Hematopoietic multipotent progenitor cell treated with erythropoietin and hydrocortisone succinate and interleukin-3 and kit ligand, for 15 days (in vitro differentiated cells): ENCODE measurements around the gene SP8.
A peak's percentile ranks its signal among the peaks of the same experiment; 100 is the strongest.
"Not testable (repeated sequence)": the region's sequence is repeated elsewhere in the genome, so short reads cannot be mapped to it uniquely, and the experiment has no call there.

ENCODE experiments used
- DNase-seq: peaks from one replicate; pipeline ENCODE4 v3.0.0-alpha.2; 2015; ENCODE audit warnings: low spot score

SP8 gene

DNA sequence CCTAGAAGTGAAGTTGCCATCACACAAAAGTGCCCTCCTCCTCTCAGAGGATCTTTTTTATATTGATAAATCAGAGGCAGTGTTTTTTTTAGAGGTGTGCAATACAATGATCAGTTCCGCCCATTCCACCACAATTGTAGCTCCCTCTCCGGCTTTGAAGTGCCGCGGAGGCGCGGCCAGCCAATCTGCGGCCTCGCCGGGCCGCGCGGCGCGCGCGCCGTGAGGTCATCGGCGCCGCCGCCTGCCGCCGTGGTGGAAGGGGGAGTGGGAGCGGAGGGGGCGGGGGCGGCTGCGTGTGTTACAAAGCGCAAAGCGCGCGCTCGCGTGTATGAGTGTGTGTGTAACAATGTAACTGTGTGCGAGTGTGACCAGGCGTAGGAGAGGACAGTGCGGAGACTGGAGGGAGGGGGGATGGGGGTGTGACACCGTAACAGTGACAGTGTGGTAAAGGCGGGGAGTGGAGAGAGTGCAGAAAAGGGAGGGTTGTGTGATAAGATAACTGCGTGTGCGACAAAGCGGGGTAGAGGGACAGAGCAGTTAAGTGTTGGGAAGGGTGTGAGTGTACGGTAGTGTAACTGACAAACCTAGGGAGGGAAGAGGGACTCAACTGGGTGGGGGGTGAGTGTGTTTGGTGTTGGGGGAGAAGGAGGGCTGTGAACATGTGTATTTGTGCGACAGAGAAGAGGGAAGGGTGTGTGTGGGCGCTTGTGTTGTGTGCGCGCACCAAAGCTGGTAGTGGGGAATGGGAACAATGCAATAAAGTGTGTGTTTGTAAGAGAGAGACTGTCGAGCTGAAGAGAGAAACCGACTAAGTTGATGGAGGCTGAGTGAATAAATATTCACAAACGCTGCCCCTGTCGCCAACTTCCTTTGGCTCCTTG is at the start of gene SP8:
Gene SP8 (minus strand): TSS at position 108 of the 881 bp plus-strand sequence. CDS start 88 bp downstream, at position 20.
- peak; percentile 28 for DNase-seq

GRCh38 chr7:20836424-20836823 is 49.7 kb upstream of the SP8 start:
- DNase-seq: not testable (repeated sequence)

- DNase-seq: no peak
These were observed 48.5 kb upstream of the SP8 start for GRCh38 chr7:20835111-20835750.

- peak; percentile 7 for DNase-seq
These were observed 48.0 kb upstream of the SP8 start for GRCh38 chr7:20834656-20835055.

DNA sequence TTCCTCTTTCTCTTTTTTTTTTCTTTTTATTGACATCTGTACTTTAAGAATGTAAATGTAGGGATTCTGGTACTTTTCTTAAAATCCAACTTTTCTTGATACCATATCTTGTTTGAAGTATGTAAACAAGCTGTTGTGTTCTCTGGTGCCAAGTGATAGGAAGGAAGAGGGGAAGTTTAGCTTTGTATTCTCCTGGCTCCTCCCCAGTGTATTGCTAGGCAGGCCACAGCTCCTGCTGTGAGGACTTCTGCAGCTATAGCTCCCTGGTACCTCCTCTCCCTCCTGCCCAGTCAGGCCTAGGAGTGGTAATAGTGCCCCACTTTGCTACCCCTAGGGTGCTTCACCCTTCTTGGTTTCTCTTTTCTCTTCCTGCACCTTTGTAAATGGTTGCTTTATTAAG is 45.3 kb upstream of the SP8 start:
- no peak for DNase-seq

- no peak for DNase-seq
These were observed 44.8 kb upstream of the SP8 start for GRCh38 chr7:20831451-20831850.

- DNase-seq: no peak
These were observed 42.3 kb upstream of the SP8 start for GRCh38 chr7:20828947-20829346.

DNA sequence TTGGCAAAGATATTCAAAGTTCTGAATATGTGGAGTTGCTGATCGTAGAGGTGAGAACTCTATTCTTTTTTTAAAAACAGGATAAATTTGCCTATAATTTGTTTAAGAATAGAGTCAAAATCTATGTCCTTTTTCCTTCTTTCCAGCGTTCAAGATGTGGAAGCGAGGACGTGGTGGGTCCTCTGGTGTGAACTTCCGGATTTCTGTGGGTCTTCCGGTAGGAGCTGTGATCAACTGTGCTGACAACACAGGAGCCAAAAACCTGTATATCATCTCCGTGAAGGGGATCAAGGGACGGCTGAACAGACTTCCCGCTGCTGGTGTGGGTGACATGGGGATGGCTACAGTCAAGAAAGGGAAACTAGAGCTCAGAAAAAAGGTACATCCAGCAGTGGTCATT is 40.5 kb upstream of the SP8 start:
- DNase-seq: no peak

DNA sequence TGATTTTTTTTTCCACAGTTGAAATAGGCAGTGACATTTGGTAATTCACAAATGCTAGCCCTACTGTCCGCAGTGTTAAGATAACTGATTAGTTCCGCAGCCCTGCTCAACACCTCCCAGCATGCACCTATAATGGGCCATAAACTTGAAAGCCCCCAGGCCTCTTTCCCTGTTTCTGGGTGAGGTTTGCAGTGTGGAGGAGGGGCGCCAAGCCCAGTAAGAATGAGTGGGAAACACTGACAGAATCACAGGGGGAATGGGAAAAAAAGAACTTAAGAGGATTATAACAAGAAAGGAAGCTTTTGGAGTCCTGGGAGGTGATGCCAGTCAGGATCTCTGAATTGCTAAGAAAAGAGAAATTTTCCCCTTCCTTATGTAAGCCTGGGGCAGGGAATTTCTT is 39.6 kb upstream of the SP8 start:
- DNase-seq: no peak

GRCh38 chr7:20825555-20825954 is 38.9 kb upstream of the SP8 start:
- no peak for DNase-seq

GRCh38 chr7:20821390-20821789 is 34.7 kb upstream of the SP8 start:
- DNase-seq: not testable (repeated sequence)

- no peak for DNase-seq
These were observed 29.8 kb upstream of the SP8 start for GRCh38 chr7:20816372-20816959.

- DNase-seq: no peak
These were observed 17.7 kb upstream of the SP8 start for GRCh38 chr7:20804345-20804744.

GRCh38 chr7:20799566-20800366 is 13.1 kb upstream of the SP8 start:
- no peak for DNase-seq

DNA sequence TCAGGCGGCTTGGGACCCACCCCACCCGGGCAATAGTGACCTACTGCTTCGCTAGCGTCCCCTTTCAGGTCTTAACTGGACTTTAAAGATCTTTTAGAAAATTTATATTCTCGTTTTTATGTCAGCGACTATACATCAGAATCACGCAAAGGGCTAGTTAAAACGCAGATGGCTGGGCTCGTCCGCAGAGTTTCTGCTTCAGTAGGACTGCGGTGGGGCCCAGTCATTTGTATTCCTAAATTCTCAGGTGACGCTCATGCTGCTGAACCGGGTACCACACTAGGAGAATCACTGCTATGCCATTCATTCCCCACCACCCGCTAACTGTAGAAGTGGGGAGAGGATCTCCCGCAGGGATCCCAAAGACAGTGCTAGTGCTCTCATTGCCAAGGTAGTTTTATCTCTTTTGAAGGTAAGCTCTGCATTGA is 12.0 kb upstream of the SP8 start:
- DNase-seq: no peak

- peak; percentile 36 for DNase-seq
These were observed 11.5 kb upstream of the SP8 start for GRCh38 chr7:20798081-20798693.

- DNase-seq: no peak
These were observed 10.9 kb upstream of the SP8 start for GRCh38 chr7:20797462-20798080.

DNA sequence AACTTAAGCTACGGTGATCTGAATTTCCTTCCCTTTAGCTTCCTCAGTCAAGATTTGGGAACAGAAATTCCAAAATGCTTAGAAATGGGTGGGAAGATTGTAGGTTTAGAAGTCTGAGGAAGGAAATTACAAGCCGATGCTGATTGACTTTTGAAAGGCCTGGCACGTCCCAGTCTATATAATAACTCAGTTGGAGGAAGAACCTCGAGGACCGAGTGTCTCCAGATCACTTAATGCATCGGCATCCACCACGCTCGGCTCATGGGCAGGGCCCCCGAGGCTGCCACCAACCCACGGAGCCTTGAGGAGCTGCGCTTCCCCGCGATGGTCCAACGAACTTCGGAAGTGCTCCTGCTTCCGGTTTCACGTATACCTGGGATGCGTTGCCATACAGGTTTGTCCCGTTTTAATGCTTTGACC is 10.4 kb upstream of the SP8 start:
- DNase-seq: no peak

DNA sequence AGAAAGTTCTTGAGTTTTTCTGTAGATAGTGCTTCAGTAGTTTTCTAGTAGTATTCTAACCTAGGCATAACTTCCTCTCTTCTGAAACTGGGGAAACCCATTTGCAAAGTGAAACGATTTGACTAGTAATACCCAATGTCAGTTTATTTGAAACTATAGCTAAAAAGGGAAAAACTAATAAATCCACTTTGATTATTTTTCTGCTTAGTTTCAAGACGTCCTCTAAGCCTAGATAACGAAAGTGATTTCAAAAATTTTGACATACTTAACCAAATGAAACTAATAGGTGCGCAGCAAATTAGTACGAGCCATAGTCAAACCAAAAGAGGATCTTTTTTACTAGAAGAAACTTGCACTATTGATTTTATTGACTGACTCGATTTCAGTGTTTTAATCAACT is 9.8 kb upstream of the SP8 start:
- no peak for DNase-seq

DNA sequence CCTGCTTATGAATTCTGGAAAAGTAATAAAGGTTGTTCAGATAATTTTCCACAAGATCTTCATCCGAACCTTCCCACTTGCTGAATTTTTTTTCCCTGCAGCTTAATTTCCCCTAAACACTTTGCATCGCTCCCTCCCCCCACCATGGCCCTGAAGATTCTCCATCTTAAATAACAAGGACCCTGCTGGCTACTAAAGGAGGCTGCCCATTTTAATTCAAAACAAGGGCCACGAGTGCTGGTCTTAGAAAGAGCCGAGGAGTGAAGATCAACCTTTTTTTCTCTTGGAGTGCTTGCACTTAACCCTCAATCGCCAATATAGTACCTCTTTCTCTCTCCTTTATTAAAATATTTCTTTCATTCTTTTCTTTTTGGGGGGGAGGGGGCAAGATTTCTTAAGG is 9.2 kb upstream of the SP8 start:
- DNase-seq: no peak

DNA sequence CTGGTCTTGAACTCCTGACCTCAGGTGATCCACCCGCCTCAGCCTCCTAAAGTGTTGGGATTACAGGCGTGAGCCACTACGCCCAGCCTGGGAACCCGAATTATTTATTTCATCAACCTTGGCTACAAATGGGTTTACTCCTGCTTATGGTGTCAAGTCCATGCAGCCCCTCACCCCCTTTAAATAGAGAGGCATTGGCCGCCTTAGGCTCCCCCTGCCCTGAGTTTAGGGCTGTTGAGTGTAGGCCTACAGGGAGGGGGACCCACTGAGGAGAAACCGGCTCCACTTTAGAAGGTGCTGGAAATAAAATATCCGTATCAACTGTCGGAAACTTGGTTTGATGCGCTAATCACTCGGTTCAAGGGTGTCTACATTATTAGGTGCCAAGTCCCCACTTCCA is 8.7 kb upstream of the SP8 start:
- DNase-seq: no peak
